GM12874 (cell line): ENCODE data around the gene PTGS1.

Experiments
- CTCF ChIP-seq: IDR thresholded peaks from 2 replicates; pipeline ENCODE4 v1.5.1; 2011; ENCODE audit warnings: low read depth, mild to moderate bottlenecking, control low read depth, low read length, moderate library complexity; ENCODE audit not compliant: insufficient read depth

PTGS1 gene

GRCh38 chr9:122380293-122380692, 9.5 kb downstream of the PTGS1 start:
- TF ChIP-seq CTCF = no peak

- TF ChIP-seq CTCF = no peak
Measured at GRCh38 chr9:122381206-122381950, 10.6 kb downstream of the PTGS1 start.

GRCh38 chr9:122382901-122383850, 12.4 kb downstream of the PTGS1 start:
- no peak for TF ChIP-seq CTCF

- TF ChIP-seq CTCF = no peak
Measured at GRCh38 chr9:122383992-122384461, 13.2 kb downstream of the PTGS1 start.

- no peak for TF ChIP-seq CTCF
Measured at GRCh38 chr9:122386311-122386872, 15.6 kb downstream of the PTGS1 start.

- no peak for TF ChIP-seq CTCF
Measured at GRCh38 chr9:122387536-122387935, 16.7 kb downstream of the PTGS1 start.

- TF ChIP-seq CTCF = no peak
Measured at GRCh38 chr9:122389195-122389594, 18.4 kb downstream of the PTGS1 start.
